Motor neuron (in vitro differentiated cells): ENCODE results near the gene RAB39A. TPM values are rescaled to one million over a fixed set of nuclear protein-coding genes. Genes with fewer than 3 reads are reported as not detected.
"Not testable (repeated sequence)": the region's sequence is repeated elsewhere in the genome, so short reads cannot be mapped to it uniquely, and the experiment has no call there.

Experiments
- ATAC-seq, 8 experiments: fragments of 200-7000 bp; cut with Tn5 transposase; replicated peaks in 6 of 8; 2 replicates each; pipeline ENCODE4 v1.8.0; 2021; ENCODE audit warnings: mild to moderate bottlenecking in 8 of 8, moderate library complexity in 8 of 8
- H3K27ac ChIP-seq, 2 donors: fragments of 250-450 bp; sonication (Bioruptor Pico); 2 replicates each; pipeline ENCODE4 v1.9.0; 2021; ENCODE audit warnings: antibody characterized with exemption in 2 of 2, mild to moderate bottlenecking in 2 of 2, moderate library complexity in 1 of 2
- H3K4me1 ChIP-seq, 2 donors: fragments of 250-450 bp; sonication (Bioruptor Pico); replicated peaks in 1 of 2; 2 replicates each; pipeline ENCODE4 v1.6.1; 2021; ENCODE audit warnings: antibody characterized with exemption in 2 of 2, mild to moderate bottlenecking in 2 of 2, moderate library complexity in 1 of 2
- H3K4me3 ChIP-seq, 5 donors: fragments of 250-450 bp; sonication (Bioruptor Pico); 2 replicates each; pipeline ENCODE4 v1.9.0; 2021; ENCODE audit warnings: antibody characterized with exemption in 5 of 5, mild to moderate bottlenecking in 5 of 5, moderate library complexity in 4 of 5
- WGBS, 10 experiments: fragments of 450-650 bp; shearing (Covaris generic); methylation state at CpG; one replicate each; pipeline ENCODE4 v1.0.0; 2022; 5-methylcytosine and 5-hydroxymethylcytosine counted together
- in situ Hi-C, 9 experiments: fragments of 400-800 bp; cut with MboI; loops; one replicate each; pipeline ENCODE4 v1.15.0; 2021; ENCODE audit warnings: low sequenced_read_pairs in 9 of 9, low pct_unique_long_range_greater_than_20kb in 2 of 9; ENCODE audit not compliant: unreplicated experiment in 9 of 9
- total RNA-seq, 8 experiments: library from RNA; unstranded; fragments of 300-600 nt; gene quantifications; 2 replicates each; pipeline versions ENCODE4 v1.2.3 to v1.2.4, GENCODE V29; 2022

RAB39A gene, protein sequence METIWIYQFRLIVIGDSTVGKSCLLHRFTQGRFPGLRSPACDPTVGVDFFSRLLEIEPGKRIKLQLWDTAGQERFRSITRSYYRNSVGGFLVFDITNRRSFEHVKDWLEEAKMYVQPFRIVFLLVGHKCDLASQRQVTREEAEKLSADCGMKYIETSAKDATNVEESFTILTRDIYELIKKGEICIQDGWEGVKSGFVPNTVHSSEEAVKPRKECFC
- 10 to 100 TPM in 2 of 8 experiments, 1 to 10 TPM in 3, not detected in 3; 7.0 to 11.1 (median 9.0) TPM for total RNA-seq

DNA sequence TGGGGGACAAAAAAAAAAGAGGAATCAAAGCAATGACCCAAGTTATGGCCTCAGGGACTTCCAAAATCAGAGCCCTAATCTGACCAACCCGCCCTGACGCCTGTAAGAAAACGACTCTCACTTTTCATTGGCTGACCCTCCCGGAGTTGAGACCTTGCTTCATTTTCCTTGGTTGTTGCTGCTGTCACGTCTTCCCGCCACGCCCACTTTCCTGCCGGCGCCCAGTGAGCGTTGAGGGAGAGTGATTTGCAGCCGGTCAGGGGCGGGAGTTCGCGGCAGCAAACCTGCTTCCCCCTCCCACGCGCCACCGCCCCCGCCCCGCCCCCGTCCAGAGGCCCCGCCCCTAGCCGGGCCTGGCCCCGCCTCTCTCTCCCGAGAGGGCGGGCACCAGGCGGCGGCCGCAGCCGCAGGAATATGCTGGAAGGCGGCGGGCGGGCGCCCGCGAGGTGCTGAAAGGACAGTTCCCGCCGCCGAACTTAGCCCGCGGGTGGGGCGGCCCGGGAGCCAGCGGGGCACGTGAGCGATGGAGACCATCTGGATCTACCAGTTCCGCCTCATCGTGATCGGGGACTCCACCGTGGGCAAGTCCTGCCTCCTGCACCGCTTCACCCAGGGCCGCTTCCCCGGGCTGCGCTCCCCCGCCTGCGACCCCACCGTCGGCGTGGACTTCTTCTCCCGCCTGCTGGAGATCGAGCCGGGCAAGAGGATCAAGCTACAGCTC lies at the start of gene RAB39A:
RAB39A (plus strand) TSS at position 403 of the 721 bp plus-strand sequence; CDS start at position 524, 121 bp downstream.
- in situ Hi-C loops = no loop called here
- ATAC-seq = peak; percentile 91 to 97 (median 93)
- Histone ChIP-seq H3K4me3 (peak within 1 kb of the TSS; percentile 63 to 89 (median 86)), H3K4me1 (peaks cover 0 to 3% of the 10 kb centered on the region in 2 donors), H3K27ac (peak within 1 kb of the TSS; percentile 45 to 49)
- 0 to 10% (median 0%) methylated on average over 1 to 11 of the region's 61 CpGs; no CpG with 5 or more reads in 3 of the 10 experiments for WGBS, 10 experiments

DNA sequence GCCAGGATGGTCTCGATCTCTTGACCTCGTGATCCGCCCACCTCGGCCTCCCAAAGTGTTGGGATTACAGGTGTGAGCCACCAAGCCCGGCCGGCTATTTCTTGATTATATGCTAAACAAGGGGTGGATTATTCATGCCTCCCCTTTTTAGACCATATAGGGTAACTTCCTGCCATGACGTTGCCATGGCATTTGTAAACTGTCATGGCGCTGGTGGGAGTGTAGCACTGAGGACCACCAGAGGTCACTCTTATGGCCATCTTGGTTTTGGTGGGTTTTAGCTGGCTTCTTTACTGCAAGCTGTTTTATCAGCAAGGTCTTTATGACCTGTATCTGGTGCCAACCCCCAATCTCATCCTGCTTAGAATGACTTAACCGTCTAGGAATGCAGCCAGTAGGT lies 46.8 kb upstream of the RAB39A start:
- in situ Hi-C loops = loop anchor here in 1 of 9 experiments (25.0 kb wide), 1 partner anchor 94 kb away; no protein-coding TSS in a partner anchor
- H3K4me3 ChIP-seq, ATAC-seq, H3K4me1 ChIP-seq, H3K27ac ChIP-seq: not testable (repeated sequence)
- WGBS, 10 experiments = 33 to 100% (median 93%) methylated on average over 1 to 3 of the region's 9 CpGs; no CpG with 5 or more reads in 1 of the 10 experiments

DNA sequence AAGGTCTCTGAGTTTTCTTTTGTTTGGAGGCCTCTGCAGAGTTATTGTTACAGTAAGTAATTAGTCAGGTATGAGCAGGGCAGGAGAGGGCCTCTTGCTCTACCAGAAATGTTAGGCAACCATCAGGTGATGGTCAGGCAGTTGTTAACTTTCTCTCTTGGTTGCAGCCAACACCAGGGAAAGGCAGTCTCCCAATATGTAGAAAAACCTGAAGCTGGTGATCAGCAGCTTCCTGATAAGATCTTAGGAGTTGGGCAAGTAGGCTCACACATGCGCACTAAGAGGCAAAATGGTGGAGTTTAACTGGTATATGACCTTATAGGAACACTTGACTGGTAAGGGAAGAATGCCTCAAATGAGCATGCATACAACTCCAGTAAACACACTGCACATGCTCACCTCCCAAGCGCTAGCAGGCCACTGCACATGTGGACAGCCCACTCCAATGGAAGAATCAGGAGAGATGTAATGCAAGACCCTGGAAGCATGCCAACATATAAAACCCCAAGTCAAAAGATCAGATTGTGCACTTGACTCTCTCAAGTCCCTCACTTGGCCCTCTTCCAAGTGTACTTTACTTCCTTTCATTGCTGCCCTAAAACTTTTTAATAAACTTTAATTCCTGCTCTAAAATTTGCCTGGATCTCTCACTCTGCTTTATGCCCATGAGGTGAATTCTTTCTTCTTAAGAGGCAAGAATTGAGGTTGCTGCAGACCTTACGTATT lies 46.0 kb upstream of the RAB39A start:
- Histone ChIP-seq H3K4me3 (no peak overlapping the region), H3K4me1 (no peaks in the 10 kb centered on the region), H3K27ac (no peak overlapping the region)
- in situ Hi-C loops = loop anchor here in 1 of 9 experiments (25.0 kb wide), 1 partner anchor 95 kb away; no protein-coding TSS in a partner anchor
- no peak for ATAC-seq
- 69 to 100% (median 98%) methylated on average over 1 to 3 of the region's 3 CpGs; no CpG with 5 or more reads in 2 of the 10 experiments for WGBS, 10 experiments

DNA sequence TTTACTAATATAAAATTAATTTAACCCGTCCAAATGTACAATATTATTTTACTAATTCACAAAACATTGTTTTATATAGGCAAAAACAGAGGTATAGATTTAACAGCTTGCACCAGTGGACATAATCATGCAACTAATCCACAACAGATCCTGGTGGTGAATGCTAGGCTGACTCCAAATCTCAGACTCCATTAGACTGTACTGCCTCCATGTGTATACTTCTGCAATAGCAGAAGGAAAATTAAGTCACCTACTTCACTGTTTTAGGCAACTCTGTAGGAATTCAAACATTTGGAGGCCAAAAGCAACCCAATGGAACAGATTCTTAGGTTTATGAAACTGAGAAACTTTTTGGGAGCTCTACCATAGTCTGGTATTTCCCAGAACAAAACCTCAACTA lies 30.0 kb upstream of the RAB39A start:
- in situ Hi-C loops = loop anchor here in 1 of 9 experiments (25.0 kb wide), 1 partner anchor 111 kb away; no protein-coding TSS in a partner anchor
- Histone ChIP-seq H3K27ac (no peak overlapping the region), H3K4me1 (no peaks in the 10 kb centered on the region), H3K4me3 (no peak overlapping the region)
- peak in 4 of 8 experiments; percentile 34 to 75 (median 64) for ATAC-seq
- 0 to 67% (median 21%) methylated on average over 1 of the region's 1 CpG; no CpG with 5 or more reads in 2 of the 10 experiments for WGBS, 10 experiments

DNA sequence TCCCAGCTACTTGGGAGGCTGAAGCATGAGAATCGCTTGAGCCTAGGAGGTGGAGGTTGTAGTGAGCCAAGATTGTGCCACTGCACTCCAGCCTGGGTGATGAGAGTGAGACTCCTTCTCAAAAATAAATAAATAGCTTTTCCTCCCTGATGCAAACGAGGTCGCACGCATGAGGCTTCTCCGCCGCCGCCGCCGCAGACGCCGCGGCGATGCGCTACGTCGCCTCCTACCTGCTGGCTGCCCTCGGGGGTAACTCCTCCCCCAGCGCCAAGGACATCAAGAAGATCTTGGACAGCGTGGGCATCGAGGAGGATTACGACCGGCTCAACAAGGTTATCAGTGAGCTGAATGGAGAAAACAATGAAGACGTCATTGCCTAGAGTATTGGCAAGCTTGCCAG lies 20.0 kb upstream of the RAB39A start:
- in situ Hi-C loops = no loop called here
- ATAC-seq = no peak
- Histone ChIP-seq H3K4me3 (no peak overlapping the region), H3K27ac (no peak overlapping the region), H3K4me1 (no peaks in the 10 kb centered on the region)
- WGBS, 10 experiments = 92 to 100% (median 93%) methylated on average over 1 to 19 of the region's 23 CpGs; no CpG with 5 or more reads in 7 of the 10 experiments

DNA sequence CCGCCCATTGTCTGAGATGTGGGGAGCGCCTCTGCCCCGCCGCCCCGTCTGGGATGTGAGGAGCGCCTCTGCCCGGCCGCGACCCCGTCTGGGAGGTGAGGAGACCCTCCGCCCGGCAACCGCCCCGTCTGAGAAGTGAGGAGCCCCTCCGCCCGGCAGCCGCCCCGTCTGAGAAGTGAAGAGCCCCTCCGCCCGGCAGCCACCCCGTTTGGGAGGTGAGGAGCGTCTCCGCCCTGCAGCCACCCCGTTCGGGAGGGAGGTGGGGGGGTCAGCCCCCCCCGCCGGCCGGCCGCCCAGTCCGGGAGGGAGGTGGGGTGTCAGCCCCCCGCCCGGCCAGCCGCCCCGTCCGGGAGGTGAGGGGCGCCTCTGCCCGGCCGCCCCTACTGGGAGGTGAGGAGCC lies 15.8 kb upstream of the RAB39A start:
- in situ Hi-C loops, H3K4me1 ChIP-seq, ATAC-seq, H3K27ac ChIP-seq, H3K4me3 ChIP-seq: not testable (repeated sequence)
- WGBS, 10 experiments = no CpG with 5 or more reads among the region's 38 CpGs

DNA sequence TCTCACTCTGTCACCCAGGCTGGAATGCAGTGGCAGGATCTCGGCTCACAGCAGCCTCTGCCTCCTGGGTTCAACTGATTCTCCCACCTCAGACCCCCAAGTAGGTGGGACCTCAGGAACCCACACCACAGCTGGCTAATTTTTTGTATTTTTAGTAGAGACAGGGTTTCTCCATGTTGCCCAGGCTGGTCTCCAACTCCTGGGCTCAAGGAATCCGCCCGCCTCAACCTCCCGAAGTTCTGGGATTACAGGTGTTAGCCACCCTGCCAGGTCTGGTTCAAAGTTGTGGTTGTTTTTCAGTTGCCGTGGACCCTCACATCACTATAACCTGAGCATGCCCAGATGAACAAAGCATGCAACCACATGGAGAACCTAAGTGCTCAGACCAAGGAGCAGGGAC lies 13.0 kb upstream of the RAB39A start:
- Histone ChIP-seq H3K27ac (no peak overlapping the region), H3K4me3 (no peak overlapping the region), H3K4me1 (no peaks in the 10 kb centered on the region)
- no peak for ATAC-seq
- 40 to 96% (median 95%) methylated on average over 1 to 4 of the region's 5 CpGs; no CpG with 5 or more reads in 7 of the 10 experiments for WGBS, 10 experiments
- in situ Hi-C loops = no loop called here

DNA sequence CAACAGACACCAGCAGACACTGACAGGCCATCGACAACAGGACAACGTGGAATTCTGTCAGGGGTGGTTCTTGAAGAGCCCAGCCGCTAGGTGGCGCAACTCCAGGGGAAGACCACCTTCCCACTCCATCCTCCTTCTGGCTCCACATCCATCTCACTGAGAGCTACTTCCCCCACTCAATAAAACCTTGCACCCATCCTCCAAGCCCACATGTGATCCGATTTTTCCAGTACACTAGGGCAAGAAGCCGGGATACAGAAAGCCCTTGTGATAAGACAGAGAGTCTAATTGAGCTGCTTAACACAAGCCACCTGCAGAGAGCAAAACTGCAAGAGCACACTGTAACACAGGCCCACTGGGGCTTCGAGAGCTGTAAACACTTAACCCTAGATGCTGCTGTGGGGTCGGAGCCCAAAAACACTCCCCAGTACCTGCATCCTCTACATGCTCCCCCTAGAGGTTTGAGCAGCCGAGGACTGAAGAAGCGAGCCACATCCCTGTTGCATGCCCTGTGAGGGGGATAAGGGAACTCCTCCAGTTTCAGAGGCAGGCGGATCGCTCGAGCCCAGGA lies 11.5 kb upstream of the RAB39A start:
- in situ Hi-C loops = no loop called here
- Histone ChIP-seq H3K4me1 (no peaks in the 10 kb centered on the region), H3K4me3 (no peak overlapping the region), H3K27ac (no peak overlapping the region)
- 0 to 80% (median 51%) methylated on average over 2 to 6 of the region's 13 CpGs; no CpG with 5 or more reads in 7 of the 10 experiments for WGBS, 10 experiments
- ATAC-seq = peak in 2 of 8 experiments; percentile 20 to 53

DNA sequence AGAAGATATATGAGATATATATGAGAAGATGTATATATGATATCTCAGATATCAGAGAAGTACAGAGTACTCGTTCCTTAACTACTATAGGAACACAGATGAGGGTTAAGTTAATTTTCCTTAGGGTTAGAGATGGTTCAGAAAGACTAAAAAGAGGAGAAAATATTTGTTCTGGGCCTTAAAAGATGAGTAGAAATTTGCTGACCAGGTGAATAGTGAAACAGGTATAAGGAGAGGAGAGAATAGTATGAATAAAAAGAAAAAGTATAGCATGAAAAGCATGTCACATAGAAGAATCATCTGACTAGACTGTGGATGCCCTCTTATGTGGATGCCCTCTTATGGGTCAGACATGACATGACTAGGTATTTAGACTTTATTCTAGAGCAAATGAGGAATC lies 6.3 kb upstream of the RAB39A start:
- in situ Hi-C loops = no loop called here
- Histone ChIP-seq H3K4me1 (no peaks in the 10 kb centered on the region), H3K4me3 (no peak overlapping the region), H3K27ac (no peak overlapping the region)
- ATAC-seq = no peak
- WGBS, 10 experiments = 0 to 100% (median 51%) methylated on average over 1 of the region's 1 CpG; no CpG with 5 or more reads in 2 of the 10 experiments

DNA sequence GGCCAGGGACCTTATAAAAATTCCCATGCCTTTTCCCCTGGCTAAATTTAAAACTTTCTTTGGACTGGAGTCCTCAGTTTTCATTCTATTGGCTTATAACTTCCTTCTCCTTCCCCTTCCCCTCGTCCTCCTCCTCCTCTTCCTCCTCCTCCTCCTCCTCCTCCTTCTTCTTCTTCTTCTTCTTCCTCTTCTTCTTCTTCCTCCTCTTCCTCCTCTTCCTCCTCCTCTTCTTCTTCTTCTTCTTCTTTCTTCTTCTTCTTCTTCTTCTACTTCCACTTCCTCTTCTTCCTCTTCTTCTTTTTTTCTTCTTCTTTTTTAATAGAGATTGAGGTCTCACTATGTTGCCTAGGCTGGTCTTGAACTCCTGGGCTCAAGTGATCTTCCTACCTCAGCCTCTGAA lies 4.7 kb upstream of the RAB39A start:
- H3K4me1 ChIP-seq, ATAC-seq, H3K4me3 ChIP-seq, in situ Hi-C loops, H3K27ac ChIP-seq: not testable (repeated sequence)
- no CpG with 5 or more reads among the region's 1 CpG for WGBS, 10 experiments

DNA sequence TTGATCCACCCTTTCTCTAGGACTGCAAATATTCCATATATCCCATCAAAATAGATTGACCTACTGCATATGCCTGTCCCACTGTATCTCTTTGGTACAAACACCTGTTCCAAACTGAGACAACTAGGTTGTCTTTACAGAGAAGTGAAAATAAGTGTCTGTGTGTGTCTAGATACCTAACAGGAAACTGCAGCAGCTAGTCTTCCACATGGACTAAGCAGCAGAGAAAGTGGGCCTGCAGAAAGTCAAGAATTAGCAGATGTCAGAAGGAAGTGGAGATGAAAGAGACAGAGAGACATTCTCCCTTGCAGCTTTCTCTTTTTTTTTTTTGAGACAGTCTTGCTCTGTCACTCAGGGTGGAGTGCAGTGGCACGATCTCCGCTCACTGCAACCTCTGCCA lies 3.9 kb upstream of the RAB39A start:
- ATAC-seq = no peak
- in situ Hi-C loops = no loop called here
- Histone ChIP-seq H3K27ac (no peak overlapping the region), H3K4me3 (no peak overlapping the region), H3K4me1 (no peaks in the 10 kb centered on the region)
- WGBS, 10 experiments = 20 to 93% (median 89%) methylated on average over 2 of the region's 2 CpGs; no CpG with 5 or more reads in 5 of the 10 experiments

DNA sequence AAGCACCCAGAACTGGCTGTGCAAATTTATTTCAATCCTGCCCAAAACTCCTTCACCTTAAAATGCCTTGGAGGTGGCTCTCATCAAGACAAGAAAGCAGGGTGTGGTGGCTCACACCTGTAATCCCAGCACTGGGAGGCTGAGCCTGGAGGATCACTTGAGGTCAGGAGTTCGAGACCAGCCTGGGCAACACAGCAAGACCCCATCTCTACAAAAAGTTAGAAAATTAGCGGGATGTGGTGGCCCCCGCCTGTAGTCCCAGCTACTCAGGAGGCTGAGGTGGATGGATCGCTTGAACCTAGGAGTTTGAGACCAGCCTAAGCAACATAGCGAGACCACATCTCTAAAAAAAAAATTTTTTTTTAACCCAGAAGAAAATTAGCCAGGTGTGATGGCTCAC lies 689 bp upstream of the RAB39A start:
- no peak for ATAC-seq
- Histone ChIP-seq H3K4me1 (peaks cover 0 to 3% of the 10 kb centered on the region in 2 donors), H3K4me3 (peak overlapping the region; percentile 63 to 89 (median 86)), H3K27ac (no peak overlapping the region)
- WGBS, 10 experiments = 80 to 100% (median 91%) methylated on average over 1 to 4 of the region's 5 CpGs; no CpG with 5 or more reads in 6 of the 10 experiments
- in situ Hi-C loops = no loop called here
